ENCODE measurements around the gene LAIR2.

Gene LAIR2

GRCh38 chr19:54536956-54537355 is 34.3 kb downstream of the LAIR2 start:
- DNase-seq: no peak

GRCh38 chr19:54541712-54542111 is 39.1 kb downstream of the LAIR2 start:
- DNase-seq: no peak

DNA sequence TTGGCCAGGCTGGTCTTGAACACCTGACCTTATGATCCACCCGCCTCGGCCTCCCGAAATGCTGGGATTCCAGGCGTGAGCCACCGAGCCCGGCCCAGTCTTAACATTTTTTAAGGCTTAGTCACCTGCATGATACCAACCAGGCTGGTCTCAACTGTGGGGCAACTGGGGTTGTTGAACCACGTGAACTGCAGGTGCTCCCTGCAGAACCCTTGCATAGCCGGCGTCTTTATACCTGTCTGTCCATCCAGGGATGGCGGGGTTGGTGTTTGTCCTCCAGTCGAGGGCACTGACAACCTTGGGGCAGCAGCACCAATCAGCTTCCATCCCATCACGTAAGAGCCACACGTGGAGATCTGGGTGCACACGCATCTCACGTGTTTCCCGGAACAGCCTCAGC is 46.2 kb downstream of the LAIR2 start:
- no peak for DNase-seq

DNA sequence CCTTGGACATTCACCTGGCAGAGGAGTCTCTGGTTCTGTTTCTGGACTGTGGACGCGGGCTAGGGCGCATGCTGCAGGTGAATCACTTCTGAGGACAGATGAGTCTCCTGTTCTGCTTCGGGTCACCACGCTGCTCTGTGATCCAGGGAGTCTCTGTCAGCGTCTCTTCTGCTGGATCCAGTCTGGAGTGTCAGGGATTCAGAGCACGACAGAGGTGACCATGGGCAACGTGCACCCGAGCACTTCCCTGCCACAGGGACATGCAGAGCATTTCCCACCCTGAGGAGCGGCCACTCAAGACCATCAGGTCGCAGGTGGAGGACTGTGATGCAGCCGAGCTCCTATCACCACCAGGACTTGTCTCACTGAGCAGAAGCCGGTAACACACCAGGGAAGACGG is 46.6 kb downstream of the LAIR2 start:
- no peak for DNase-seq

DNA sequence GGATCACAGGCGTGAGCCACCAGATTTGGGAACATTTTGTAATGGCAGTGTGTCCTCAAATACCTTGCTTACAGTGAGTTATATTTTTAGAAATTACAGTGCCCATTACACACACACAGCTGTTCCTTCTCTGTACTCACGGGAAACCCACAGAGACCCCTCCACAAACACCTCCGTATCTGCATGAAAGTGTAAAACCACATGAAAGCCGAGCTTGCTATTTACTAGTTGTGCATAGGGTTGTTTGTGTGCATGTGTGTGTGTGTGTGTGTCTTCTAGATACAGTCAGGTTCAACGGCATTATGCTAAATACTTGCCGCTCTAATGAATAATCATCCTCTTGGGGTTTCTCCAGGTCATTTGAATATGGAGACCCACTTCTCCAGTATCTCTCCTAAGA is 48.7 kb downstream of the LAIR2 start:
- no peak for DNase-seq

GRCh38 chr19:54551950-54552912 is 49.6 kb downstream of the LAIR2 start:
- no peak for DNase-seq

DNA sequence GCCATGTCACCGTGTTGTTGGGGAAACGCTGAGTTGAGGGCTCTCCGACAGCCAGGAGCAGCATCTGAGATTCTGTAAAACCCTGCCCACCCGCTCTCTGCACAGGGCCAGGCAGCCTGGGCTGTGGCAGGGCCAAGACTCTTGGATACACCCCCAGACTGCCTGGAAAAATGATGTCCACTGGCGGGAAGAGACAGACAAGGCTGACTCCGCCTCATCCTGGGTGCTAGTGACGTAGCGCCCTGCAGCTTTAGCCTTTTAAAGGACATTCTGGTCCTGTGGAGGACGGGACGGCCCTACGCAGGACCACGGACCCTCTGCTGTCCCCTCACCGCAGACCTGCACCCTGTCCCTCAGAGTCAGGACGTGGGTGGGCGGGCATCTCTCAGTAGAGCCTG is 50.3 kb downstream of the LAIR2 start:
- DNase-seq: no peak

DNA sequence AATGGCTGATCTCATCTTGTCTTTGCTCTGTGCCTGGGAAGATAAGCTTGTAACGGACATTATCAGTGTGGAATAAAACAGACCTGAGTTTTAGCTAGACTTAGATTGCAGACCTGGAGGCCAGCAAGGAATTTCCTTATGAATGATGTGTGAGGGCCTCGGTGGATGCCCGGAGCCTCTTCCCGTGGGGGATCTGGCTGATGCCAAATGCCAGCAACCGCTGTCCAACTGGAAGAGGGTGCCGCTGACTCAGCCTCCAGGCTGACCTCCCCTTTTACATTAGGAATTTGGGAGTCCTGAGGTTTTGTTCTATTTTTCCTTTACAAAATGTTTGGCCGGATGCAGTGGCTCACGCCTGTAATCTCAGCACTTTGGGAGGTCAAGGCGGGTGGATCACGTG is 51.4 kb downstream of the LAIR2 start:
- no peak for DNase-seq

GRCh38 chr19:54554896-54555295 is 52.3 kb downstream of the LAIR2 start:
- no peak for DNase-seq

GRCh38 chr19:54556194-54556593 is 53.6 kb downstream of the LAIR2 start:
- DNase-seq: no peak

DNA sequence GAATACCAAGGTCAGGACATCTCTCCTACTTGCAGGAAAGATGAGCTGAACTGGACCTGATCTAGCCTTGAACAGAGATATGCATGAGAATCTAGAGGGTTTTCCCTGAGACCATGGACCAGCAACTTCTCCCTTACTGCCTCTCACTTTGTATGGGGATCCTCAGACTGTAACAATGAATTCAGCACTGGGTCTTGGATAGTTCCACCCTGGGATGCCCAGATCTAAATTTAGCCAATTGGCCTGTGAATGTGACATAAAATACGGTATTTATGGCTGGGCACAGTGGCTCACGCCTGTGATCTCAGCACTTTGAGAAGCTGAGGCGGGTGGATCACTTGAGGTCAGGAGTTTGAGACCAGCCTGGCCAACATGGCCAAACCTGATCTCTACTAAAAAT is 55.7 kb downstream of the LAIR2 start:
- DNase-seq: no peak
